Fibroblast of pulmonary artery (primary cell): ENCODE results near the gene EEPD1.

ENCODE experiments used
- DNase-seq: peaks from one replicate; pipeline ENCODE4 v3.0.0-alpha.2; 2010; ENCODE audit warnings: low read depth
- H3K4me3 ChIP-seq: replicated peaks from 2 replicates; pipeline ENCODE4 v1.5.1; 2011; ENCODE audit warnings: low read depth, mild to moderate bottlenecking, control low read depth, low read length, moderate library complexity
- CTCF ChIP-seq: IDR thresholded peaks from 2 replicates; pipeline ENCODE4 v1.5.1; 2011; ENCODE audit warnings: mild to moderate bottlenecking, control low read depth, low read length, inconsistent platforms; ENCODE audit errors: missing control alignments

Gene EEPD1

DNA sequence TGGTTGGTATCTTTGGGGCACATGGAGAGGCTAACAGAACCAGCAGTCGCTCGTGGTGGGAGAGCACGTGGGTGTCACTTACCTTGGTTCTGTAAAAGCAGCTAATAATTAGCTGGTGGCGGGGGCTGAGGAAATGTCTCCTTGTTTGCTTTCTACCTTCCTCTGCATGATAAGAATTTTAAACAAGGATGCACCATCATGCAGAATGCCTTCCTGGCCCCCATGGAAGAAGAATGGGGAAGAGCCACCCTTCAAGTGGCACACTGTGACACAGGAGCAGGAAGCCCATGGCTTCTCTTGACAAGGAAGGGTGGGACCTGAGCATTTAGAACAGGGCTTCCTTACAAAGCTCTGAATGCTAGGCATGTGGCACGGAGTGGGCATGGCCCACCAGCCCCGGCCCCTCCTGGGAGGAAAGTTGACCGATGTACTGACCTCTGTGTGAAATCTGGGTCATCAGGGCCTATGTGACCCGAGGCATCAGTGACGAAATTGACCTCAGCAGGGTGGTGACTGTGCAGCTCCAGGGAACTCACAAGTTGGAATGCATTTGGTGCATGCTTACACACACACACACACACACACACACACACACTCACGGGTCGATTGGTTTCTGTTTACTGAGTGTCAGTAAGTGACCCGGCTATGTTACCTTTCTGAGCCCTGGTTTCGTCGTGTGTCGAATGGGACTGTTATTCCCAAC lies 119.7 kb downstream of the EEPD1 start:
- TF ChIP-seq CTCF, result no peak
- no peak overlapping the region for H3K4me3 ChIP-seq
- no peak for DNase-seq

DNA sequence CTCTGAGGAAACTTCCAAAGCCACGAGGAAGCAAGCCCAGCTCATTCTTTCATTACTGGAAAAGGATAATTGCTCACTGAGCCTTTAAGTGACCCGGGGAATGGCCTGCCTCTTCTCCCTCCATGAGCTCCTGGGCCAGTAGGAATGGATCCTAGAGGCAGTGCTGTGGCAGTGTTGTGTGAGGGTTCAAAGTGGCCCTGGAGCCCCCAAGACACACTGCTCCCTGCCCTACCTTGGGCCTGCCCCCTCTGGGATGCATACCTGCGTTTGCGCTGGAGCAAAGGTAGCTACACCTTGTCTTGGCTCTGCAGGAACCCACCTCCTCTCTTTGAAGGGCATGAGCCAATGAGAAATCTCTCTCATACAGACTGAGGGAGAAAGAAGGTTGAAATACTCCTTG lies 120.8 kb downstream of the EEPD1 start:
- DNase-seq, result no peak
- no peak for TF ChIP-seq CTCF
- no peak overlapping the region for H3K4me3 ChIP-seq

GRCh38 chr7:36275735-36276284 lies 122.8 kb downstream of the EEPD1 start:
- no peak overlapping the region for H3K4me3 ChIP-seq
- no peak for DNase-seq
- TF ChIP-seq CTCF, result no peak

- no peak for DNase-seq
- H3K4me3 ChIP-seq, result no peak overlapping the region
- no peak for TF ChIP-seq CTCF
These were observed 123.6 kb downstream of the EEPD1 start for GRCh38 chr7:36276428-36277248.

GRCh38 chr7:36277249-36277542 lies 124.1 kb downstream of the EEPD1 start:
- H3K4me3 ChIP-seq, result no peak overlapping the region
- no peak for DNase-seq
- TF ChIP-seq CTCF, result no peak

GRCh38 chr7:36278069-36278619 lies 125.1 kb downstream of the EEPD1 start:
- no peak overlapping the region for H3K4me3 ChIP-seq
- DNase-seq, result no peak
- no peak for TF ChIP-seq CTCF
